HG03060 (cell line): ENCODE measurements around the gene DIO1.
A peak's percentile ranks its signal among the peaks of the same experiment; 100 is the strongest.
"Not testable (repeated sequence)": the region's sequence is repeated elsewhere in the genome, so short reads cannot be mapped to it uniquely, and the experiment has no call there.

Experiments used
- ATAC-seq: cut with Tn5 transposase; IDR thresholded peaks from one replicate; pipeline ENCODE4 v1.9.1; 2021; ENCODE audit warnings: low read depth, moderate number of reproducible peaks; ENCODE audit not compliant: unreplicated experiment

DIO1 gene

DNA sequence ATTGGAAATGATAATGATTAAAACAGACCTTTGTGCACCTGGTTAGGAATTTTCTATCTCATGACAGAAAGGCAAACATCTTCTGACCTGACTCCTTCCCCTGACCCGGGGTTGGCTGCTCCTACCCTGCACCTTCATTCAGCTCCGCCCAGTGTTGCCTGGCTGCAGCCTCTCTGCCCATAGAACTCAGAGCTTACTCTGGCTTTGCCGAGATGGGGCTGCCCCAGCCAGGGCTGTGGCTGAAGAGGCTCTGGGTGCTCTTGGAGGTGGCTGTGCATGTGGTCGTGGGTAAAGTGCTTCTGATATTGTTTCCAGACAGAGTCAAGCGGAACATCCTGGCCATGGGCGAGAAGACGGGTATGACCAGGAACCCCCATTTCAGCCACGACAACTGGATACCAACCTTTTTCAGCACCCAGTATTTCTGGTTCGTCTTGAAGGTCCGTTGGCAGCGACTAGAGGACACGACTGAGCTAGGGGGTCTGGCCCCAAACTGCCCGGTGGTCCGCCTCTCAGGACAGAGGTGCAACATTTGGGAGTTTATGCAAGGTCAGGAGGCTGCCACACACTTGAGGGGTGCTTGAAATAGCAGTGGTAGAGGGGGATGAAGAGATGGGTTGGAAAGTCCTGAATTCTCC, at the start of gene DIO1:
TSS of gene DIO1 (plus strand) at position 189 of the 638 bp plus-strand sequence. CDS start at position 213, 24 bp downstream.
- ATAC-seq = no peak

DNA sequence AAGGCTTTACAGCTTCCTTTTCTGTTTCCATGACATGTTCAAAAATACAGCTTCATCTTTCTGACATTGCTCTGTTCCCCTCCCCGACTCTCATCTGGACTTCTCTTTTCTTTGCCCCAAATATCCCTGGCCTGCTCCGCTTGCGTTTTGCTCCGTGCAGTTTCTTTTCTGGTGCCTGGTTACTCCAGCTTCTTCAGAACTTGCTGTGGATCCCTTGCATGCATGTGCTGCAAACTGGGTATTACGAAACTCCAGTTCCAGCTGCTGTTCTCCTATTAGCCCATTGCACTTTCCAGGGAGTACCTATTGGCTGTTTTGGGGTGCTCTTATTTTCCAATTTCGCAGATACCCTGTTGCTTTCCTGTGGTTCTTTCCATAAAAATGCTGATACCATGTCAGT, 46.0 kb upstream of the DIO1 start:
- ATAC-seq = no peak

DNA sequence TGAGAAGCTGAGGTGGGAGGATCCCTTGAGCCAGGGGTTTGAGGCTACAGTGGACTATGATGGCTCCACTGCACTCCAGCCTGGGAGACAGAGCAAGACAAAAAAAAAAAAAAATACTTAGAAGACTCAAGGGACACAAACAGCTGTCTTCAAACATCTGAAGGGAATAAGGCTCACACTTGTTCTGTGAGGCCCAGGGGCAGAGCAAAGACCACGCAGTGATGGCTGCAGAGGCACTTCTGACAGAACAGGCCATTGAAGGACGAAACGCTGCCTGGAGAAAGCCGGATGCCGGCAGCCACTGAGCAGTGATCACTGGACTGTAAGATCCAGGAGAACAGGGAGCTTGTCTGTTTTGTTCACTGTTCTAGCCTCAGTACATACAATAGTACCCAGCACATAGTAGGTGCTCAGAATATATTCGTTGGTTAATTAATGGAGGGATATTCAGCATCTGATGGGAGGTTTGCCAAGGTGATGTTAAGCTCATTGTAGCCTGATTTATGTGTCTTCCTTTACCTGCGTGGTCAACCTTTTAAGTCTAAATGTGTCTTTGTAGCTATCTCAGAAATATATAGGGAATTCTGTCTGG, 43.8 kb upstream of the DIO1 start:
- no peak for ATAC-seq

DNA sequence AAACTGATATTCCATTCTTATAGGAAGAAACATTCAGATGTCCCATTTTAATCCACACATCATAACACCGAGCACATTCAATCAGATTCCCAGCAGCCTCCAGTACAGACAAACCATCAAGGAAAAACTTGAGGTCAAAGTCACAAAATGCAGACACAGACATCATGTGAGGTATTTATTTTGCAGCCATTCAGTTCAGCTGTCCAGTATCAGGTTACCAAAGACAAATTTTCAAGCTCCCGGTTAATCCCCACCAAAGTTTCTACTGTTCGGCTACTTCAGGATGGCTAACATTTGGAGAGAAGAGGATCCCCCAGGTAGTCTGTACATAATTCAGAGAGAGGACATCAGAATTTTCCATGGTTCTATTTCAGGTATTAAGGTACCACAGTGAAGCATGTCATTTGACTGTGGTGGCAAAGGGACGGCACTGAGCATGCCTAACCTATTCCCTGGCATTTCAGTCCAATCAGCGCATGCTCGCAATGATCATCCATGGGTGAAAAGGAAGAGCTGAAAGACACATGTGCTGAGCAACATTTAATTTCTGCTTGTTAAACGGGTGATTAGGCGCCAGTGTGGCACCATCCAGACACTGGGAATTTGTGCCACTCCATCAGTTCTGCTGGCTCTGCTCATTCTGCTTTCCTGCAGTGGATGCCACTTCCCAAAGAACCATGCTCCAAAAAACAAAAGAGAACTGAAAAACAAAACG, 42.3 kb upstream of the DIO1 start:
- no peak for ATAC-seq

DNA sequence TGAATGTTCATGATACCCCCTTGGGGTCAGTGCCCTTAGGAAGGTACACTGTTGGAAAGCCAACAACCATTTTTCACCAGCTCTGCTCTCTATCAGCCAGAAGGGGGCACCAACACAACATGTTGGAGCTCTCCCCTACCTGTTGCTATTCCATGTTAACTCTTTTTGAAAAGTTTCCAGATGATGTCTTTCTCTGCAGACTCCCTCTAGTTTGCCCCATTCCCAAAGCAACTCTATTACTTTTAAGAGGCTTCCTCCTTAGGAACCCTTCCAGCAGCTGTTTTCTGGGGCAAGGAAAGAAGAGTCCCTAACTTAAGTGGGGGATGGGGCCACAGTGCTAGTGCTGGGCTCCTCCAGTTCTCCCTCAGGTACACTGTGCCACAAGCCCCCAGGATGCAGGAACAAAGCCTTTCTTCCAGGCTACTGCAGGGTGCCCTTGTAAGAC, 33.0 kb upstream of the DIO1 start:
- ATAC-seq = no peak

DNA sequence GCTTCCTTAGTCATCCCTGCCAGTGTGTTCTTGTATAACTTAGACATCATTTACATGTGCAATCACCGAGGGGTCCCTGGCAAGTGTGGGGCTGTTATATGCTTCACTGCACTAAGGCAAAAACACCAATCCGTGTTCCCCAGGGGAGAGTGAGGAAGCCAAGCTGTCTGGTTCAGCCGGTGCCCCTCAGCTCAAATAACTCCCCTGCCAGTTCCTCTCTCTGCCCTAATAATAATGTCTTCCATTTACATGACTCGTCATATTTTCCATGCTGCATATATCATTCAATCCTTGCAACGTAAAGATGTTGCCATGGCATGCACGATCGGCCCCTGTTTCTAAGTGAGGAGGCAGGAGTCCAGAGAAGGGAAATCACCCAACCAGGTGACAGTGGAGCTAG, 31.5 kb upstream of the DIO1 start:
- no peak for ATAC-seq

DNA sequence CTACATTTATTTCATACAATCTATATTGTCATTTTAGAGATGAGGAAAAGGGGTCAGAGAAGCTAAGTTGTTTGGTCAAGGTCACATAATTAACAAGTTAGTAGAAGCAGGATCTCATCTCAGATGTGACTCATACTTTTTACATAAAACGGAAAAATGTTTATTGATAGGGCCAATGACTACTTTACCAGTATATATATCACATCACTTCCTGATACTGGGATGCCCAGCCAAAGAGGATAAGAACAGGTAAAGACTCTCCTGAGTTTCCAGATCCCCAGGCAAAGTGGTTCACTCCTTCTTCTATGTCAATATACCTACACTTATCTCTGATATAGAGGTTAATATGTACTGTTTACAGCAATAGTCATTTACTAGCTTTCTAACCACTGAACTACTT, 25.4 kb upstream of the DIO1 start:
- ATAC-seq = no peak

DNA sequence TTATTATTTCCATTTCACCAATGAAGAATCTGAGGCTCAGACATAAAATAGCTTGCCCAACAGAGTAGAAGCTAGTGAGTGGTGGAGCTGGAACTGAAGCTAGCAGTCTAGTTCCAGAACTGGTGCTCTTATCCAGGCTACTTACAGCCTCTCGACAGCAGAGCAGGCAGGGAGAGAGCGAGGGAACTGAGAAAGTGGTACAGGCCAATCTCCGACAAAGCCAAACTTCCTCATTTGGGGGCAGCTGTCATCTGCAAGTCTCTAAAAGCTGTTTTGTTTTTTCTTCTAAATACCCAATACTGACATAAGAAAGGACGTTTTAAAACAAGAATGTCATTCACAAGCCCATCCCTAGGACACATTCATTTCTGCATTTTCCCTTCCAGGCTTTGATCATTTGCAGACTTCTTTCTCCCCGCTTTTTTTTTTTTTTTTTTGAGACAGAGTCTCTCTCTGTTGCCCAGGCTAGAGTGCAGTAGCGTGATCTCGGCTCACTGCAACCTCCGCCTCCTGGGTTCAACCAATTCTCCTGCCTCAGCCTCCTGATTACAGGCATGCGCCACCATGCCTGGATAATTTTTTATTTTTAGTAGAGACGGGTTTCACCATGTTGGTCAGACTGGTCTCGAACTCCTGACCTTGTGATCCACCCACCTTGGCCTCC, 24.4 kb upstream of the DIO1 start:
- no peak for ATAC-seq

DNA sequence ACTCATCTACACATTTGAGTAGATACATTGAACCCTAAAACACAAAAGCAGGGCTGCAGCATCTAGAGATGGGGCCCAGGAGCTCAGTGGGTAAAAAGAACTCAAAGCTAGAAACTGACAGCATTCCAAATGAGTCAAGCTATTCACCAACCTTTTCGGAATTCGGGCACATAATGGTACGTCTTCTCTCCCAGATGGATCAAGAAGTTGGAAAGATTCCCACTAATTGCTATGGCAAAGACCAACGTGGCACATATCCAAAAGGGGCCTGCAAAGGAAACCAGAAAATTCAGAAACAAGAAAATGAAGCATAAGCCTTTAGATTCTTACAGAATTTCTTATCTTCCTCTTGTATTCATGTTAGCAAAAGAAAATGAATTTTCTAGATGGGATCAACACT, 22.8 kb upstream of the DIO1 start:
- ATAC-seq = no peak

DNA sequence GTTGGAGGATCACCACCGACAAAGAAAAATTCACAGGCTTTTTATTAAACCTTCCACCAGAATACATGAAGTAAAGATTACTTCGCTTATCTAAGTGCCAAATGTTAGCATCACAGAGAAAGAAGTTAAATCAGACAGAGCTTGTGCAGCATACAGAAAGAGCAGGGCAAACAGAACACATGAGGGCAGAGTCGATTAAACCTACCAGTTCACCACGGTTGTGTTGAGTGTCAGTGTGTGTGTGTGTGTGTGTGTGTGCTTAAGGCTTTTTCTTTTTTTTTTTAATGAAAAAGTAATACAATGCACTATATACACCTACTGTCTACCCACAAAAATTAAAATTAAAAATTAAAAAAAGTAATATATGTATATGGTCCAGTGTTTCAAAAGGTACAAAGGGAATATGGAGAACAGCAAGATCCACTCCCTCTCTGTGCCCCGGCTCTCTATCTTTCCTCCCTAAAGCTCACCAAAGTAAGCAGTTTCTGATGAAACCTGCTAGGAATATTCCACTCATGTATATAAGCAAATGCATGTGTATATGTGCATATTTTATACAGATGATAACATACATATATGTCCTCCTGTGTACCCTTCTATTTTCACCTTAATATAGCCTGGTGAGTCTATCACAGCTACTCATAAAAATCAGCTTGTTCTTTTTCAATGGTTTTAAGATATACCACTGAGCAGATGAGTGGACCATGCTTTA, 22.1 kb upstream of the DIO1 start:
- no peak for ATAC-seq

DNA sequence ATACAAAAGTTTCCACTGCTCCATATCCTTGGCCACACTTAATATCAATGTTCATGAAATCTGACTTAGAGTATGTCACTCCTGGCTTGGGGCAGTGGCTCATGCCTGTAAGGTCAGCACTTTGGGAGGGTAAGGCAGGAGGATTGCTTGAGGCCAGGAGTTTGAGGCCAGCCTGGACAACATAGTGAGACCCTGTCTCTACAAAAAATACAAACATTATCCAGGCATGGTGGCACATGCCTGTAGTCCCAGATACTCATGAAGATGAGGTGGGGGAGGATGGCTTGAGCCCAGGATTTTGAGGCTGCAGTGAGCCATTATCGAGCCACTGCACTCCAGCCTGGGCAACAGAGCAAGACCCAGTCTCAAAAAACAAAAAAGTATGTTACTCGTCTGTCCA, 18.8 kb upstream of the DIO1 start:
- ATAC-seq = not testable (repeated sequence)

DNA sequence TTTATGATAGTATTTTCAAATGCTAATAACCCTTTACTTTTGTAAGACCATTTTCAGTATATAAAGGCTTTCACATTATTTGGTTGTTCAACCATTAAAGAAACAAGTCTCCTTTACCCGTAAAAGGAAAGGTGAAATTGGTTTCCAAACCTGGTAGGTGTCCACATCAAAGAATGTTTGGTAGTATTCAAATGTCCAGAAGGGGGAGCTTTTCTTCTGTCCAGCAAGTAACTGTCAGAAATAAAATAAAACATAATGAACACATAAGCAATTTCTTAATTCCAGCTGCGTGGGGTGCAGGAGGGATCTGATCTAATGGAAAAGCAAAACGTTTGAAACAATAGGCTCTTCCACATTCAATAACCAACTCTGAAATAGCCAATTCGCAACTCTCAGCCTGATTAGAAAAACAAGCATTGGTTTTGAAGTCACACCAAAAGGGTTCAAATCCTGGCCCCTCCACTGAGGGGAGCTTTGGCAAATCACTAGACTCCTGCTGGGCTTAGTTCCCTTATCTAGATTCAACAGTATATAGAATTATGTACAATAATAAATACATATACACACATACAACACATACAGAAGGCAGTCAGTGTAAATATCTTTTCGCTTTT, 15.4 kb upstream of the DIO1 start:
- no peak for ATAC-seq

DNA sequence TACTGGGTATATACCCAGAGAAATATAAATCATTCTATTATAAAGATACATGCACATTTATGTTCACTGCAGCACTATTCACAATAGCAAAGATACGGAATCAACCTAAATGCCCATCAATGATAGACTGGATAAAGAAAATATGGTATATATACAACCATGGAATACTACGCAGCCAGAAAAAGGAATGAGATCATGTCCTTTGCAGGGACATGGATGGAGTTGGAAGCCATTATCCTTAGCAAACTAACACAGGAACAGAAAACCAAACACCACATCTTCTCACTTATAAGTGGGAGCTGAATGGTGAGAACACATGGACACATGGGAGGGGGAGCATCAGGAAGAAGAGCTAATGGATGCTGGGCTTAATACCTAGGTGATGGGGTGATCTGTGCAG, 12.1 kb upstream of the DIO1 start:
- not testable (repeated sequence) for ATAC-seq

DNA sequence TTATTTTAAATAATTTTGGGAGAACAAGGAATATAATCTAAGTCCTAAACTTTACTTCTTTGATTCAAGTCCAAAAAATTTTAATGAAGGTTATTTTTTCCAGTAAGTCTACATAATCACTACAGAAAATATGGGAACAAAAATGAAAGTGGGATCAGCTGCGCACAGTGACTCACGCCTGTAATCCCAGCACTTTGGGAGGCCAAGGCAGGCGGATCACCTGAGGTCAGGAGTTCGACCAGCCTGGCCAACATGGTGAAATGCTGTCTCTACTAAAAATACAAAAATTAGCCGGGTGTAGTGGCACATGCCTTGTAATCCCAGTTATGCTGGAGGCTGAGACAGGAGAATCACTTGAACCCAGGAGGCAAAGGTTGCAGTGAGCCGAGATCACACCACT, 10.4 kb upstream of the DIO1 start:
- not testable (repeated sequence) for ATAC-seq

DNA sequence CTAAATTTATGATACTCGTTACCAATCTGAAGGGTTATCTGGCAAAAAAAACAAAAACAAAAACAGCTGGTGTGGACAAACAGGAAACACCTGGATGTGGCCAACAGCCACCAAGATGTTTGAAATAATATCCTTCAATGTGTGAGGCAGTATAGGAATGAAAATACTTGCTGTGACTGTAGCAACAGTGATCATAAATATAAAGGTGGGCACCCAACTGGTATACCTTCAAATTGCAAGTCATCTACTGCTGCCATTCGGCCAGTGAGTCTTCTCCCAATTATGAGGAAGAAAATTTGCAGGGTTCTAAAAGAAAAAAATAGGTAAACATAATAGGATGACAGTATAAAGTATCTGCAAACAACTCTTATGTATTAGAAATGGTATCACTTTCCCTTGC, 5.3 kb upstream of the DIO1 start:
- ATAC-seq = no peak

DNA sequence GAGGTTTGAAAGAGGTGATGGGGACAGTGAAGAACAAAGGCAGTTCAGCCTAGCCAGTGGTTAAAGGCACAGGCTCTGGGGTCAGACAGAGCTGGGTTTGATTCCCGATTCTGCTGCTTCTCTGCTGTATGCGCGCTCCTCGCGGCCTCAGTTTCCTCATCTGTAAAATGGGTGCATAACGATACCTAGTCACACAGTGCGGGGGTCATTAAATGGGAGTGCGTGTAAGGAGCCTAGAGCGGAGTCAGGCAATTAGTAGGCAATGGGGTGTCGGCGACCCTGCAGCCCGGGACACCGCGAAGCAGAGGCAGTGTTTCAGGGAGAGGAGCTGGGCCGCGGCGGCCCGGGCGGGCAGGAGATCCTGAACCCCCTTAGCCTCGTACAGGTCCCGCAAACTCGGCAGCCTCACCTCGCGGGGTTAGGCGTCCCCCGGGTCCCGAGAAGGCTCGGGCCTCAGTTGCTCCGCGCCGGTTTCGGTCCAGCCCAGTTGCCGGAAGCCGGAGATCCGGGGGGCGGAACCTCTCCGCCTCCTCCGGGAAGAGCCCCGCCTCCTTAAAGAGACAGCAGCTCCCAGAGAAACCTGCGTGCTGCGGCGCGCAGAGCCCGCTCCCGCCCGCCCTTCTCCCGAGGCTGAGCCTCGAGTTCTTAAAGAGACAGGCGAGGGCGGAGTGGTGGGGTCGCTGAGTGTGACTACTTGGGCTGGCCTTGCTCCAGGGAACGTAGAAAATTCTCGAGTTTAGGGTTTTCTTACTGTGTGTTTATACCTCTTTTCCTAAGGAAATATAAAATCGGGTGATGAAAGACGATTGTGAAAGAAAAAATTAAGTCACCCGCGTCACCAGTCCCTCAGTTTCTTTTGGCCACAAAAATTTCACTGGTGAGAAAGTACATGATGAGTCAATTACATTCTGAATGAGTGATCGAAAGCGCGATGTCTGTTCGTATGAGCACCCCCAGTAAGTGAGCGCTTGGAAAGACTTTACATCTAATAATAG, 4.4 kb upstream of the DIO1 start, which contains the start of gene YIPF1:
TSS of gene YIPF1 (minus strand) at position 494 of the 995 bp plus-strand sequence. CDS start 860 bp downstream, outside the sequence.
- ATAC-seq = peak; percentile 70

DNA sequence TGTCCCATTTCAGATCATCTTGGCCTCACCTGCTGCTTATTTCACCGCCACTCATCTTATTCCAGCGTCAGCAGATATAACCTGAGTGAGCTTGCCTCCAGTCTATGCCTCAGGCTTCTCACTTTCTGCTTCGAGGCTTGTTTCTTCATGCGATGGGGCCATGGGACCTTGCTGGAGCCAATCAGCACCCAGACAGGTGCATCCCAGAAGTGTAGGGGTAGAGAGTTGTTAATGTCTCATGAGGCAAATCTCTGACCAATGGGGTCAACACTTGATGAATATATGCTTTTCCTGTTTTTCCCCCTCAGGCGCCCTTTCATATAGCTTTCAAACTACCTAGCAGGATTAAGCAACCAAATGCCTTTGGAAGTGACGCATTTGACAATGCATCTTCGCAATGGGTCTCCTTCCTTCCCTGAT, 3.5 kb upstream of the DIO1 start:
- ATAC-seq = no peak

DNA sequence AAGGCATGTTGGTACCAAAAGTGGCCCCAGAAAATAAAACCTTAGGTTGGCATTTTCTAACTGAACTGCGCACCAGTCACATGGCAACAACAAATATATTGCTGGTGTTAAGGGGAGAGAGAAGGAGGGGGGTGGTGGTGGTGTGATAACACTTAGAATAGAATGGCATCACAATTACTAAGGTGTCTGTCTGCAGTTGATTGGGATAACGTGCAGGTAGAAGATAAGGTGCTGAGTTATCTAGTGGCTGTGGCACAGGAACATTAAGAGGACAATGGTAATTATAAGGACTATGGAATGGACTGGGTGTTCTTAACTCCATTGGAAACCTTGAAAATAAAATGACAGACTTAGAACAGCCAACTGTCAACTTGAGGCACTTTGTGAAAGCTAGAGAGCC, 3.0 kb upstream of the DIO1 start:
- no peak for ATAC-seq

DNA sequence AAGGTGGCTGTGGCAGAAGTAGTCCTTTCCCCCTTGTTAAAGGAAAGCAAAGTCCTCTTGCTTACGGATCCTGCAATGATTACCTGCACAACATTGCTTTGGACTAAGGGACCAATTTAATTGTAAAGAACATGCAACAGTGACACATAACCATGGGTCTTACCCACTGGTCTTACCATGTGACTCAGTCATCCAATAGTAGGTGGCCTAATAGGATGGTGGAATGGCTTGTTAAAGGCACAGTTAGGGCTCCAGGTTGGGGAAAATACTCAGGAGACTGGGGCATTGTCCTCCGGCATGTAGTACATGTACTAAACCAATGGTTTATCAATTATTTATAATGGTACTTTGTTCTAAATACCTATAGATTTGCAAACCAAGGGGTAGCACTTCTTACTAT, 2.3 kb upstream of the DIO1 start:
- no peak for ATAC-seq
